Mammary epithelial cell (primary cell): ENCODE data around the gene OPTC.

Experiments
- CTCF ChIP-seq, 2 donors: IDR thresholded peaks in 1 of 2; conservative IDR thresholded peaks in 1 of 2; 2 replicates each; pipeline ENCODE4 v1.5.1; 2011 to 2012; ENCODE audit warnings: inconsistent platforms in 2 of 2, low read length in 2 of 2, mild to moderate bottlenecking in 2 of 2, control low read depth in 1 of 2, low read depth in 1 of 2; ENCODE audit not compliant: insufficient read depth in 1 of 2; ENCODE audit errors: extremely low read depth in 1 of 2
- EZH2 ChIP-seq: IDR thresholded peaks from 2 replicates; pipeline ENCODE4 v1.6.1; 2012; ENCODE audit warnings: low read length, inconsistent platforms, borderline replicate concordance

- TF ChIP-seq CTCF (conservative IDR thresholded peaks at IDR 0.05 in 1 of 2, IDR thresholded peaks at IDR 0.05 in 1 of 2; ENCODE audit: extremely low read depth in 1 of 2, insufficient read depth in 1 of 2, low read depth in 1 of 2, low read length in 2 of 2): no peak
- TF ChIP-seq EZH2: no peak
These were observed 41.8 kb upstream of the OPTC start for GRCh38 chr1:203451836-203452784.
